Neural crest cell (in vitro differentiated cells): Measurements from ENCODE around the gene PLBD2. TPM values are rescaled to one million over a fixed set of nuclear protein-coding genes. Genes with fewer than 3 reads are reported as not detected.
A peak's percentile ranks its signal among the peaks of the same experiment; 100 is the strongest.

Experiments used
- DNase-seq: peaks from one replicate; pipeline ENCODE4 v3.0.0; 2021; ENCODE audit warnings: low read depth, mixed read lengths, low spot score
- H3K27ac Mint-ChIP-seq: one replicate; pipeline ENCODE4 v1.8.0; 2021; ENCODE audit warnings: mild to moderate bottlenecking, mixed read lengths; ENCODE audit not compliant: unreplicated experiment
- H3K27me3 Mint-ChIP-seq: 2 replicates; pipeline ENCODE4 v1.8.0; 2021; ENCODE audit warnings: low read depth, mild to moderate bottlenecking, mixed read lengths
- H3K36me3 Mint-ChIP-seq: 2 replicates; pipeline ENCODE4 v1.8.0; 2021; ENCODE audit warnings: low read depth, mild to moderate bottlenecking, mixed read lengths
- H3K4me1 Mint-ChIP-seq: 2 replicates; pipeline ENCODE4 v1.8.0; 2021; ENCODE audit warnings: mixed read lengths
- H3K4me3 Mint-ChIP-seq: one replicate; pipeline ENCODE4 v1.8.0; 2021; ENCODE audit warnings: mild to moderate bottlenecking, mixed read lengths
- H3K9me3 Mint-ChIP-seq: 2 replicates; pipeline ENCODE4 v1.8.0; 2021; ENCODE audit warnings: mixed read lengths
- long read RNA-seq: library from polyadenylated mRNA; unstranded; transcript quantifications from one replicate; pipeline ENCODE4 v2.0.0, GENCODE V29; 2020
- total RNA-seq: library from RNA; stranded (reverse); gene quantifications from 2 replicates; pipeline ENCODE4 v1.2.1, GENCODE V29; 2021
- TF ChIP-seq, protein P1 (sequence below): fragments of 200-600 bp; sonication (generic); conservative IDR thresholded peaks from 2 replicates; pipeline ENCODE4 v1.5.0; 2021; ENCODE audit warnings: antibody characterized with exemption, mild to moderate bottlenecking

The PLBD2 gene
- 33.4 and 36.6 TPM in 2 replicates for total RNA-seq
- long read RNA-seq, partial matches to known transcripts: 0 of 4 reads
- long read RNA-seq, other reads (novel, unspliced or antisense): 4 of 4 reads

- TF ChIP-seq, protein P1, sequence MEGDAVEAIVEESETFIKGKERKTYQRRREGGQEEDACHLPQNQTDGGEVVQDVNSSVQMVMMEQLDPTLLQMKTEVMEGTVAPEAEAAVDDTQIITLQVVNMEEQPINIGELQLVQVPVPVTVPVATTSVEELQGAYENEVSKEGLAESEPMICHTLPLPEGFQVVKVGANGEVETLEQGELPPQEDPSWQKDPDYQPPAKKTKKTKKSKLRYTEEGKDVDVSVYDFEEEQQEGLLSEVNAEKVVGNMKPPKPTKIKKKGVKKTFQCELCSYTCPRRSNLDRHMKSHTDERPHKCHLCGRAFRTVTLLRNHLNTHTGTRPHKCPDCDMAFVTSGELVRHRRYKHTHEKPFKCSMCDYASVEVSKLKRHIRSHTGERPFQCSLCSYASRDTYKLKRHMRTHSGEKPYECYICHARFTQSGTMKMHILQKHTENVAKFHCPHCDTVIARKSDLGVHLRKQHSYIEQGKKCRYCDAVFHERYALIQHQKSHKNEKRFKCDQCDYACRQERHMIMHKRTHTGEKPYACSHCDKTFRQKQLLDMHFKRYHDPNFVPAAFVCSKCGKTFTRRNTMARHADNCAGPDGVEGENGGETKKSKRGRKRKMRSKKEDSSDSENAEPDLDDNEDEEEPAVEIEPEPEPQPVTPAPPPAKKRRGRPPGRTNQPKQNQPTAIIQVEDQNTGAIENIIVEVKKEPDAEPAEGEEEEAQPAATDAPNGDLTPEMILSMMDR: no peak
- Mint-ChIP-seq H3K4me1 (peaks cover 14% of the 10 kb centered on the region), H3K36me3 (no peaks in the 10 kb centered on the region), H3K9me3 (no peaks in the 10 kb centered on the region), H3K27me3 (no peaks in the 10 kb centered on the region), H3K4me3 (peak within 1 kb of the TSS; percentile 88), H3K27ac (peak within 1 kb of the TSS; percentile 67)
- DNase-seq: peak; percentile 83
Observed at GRCh38 chr12:113358381-113359132, at the start of gene PLBD2. Gene PLBD2 (plus strand): TSS chr12:113358587. CDS start chr12:113358601, 14 bp downstream.

DNA sequence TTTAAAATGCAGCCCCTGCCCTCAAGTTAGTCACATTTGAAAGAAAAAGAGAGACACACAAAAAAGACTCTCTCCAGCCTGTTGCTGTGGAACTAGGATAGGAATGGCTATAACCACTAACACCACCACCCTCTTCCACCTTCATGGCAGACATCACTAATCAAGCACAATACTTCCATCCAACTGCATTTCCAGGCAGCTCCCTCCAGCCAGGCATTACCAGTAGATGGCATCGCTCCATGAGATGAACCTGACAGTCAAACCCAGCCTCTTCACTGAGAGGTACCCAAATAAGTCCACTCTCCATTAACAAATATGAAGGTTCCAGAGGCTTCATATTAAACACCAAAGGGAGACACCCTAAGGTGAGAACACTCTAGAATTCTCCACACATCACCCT, 47.9 kb upstream of the PLBD2 start:
- TF ChIP-seq, protein P1: peak; percentile 19
- Mint-ChIP-seq H3K27ac (no peak overlapping the region), H3K4me1 (peaks cover 3% of the 10 kb centered on the region), H3K9me3 (no peaks in the 10 kb centered on the region), H3K27me3 (no peaks in the 10 kb centered on the region), H3K36me3 (peaks cover 3% of the 10 kb centered on the region), H3K4me3 (no peak overlapping the region)
- no peak for DNase-seq

DNA sequence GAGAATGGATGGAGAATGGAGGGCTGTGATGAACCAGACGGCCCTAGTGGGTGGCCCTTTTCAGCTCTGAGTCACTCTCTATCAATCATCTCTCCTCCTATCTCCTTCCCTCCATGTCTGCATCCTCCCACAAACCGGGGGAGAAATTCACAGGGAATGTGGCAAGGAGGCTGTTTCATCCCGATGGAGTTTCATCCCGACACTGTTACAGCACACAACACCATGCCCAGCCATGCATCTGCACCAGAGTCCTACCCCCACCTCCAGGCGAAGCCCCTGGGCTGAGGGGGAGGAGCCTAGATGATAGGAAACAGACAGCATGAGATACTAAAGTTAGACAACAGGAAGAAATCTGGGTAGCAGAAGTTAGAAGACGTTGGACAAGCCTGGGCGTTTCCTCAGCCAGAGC, 44.3 kb upstream of the PLBD2 start:
- H3K27ac Mint-ChIP-seq: peak overlapping the region; percentile 72
- no peak overlapping the region for H3K4me3 Mint-ChIP-seq
- H3K9me3 Mint-ChIP-seq: no peaks in the 10 kb centered on the region
- H3K27me3 Mint-ChIP-seq: no peaks in the 10 kb centered on the region
- TF ChIP-seq, protein P1: no peak
- peaks cover 7% of the 10 kb centered on the region for H3K4me1 Mint-ChIP-seq
- no peak for DNase-seq
- H3K36me3 Mint-ChIP-seq: peaks cover 10% of the 10 kb centered on the region

- H3K27me3 Mint-ChIP-seq: no peaks in the 10 kb centered on the region
- peaks cover 7% of the 10 kb centered on the region for H3K4me1 Mint-ChIP-seq
- H3K27ac Mint-ChIP-seq: no peak overlapping the region
- no peak overlapping the region for H3K4me3 Mint-ChIP-seq
- TF ChIP-seq, protein P1: no peak
- peaks cover 10% of the 10 kb centered on the region for H3K36me3 Mint-ChIP-seq
- no peak for DNase-seq
- H3K9me3 Mint-ChIP-seq: no peaks in the 10 kb centered on the region
Observed at GRCh38 chr12:113315358-113315757, 43.0 kb upstream of the PLBD2 start.

DNA sequence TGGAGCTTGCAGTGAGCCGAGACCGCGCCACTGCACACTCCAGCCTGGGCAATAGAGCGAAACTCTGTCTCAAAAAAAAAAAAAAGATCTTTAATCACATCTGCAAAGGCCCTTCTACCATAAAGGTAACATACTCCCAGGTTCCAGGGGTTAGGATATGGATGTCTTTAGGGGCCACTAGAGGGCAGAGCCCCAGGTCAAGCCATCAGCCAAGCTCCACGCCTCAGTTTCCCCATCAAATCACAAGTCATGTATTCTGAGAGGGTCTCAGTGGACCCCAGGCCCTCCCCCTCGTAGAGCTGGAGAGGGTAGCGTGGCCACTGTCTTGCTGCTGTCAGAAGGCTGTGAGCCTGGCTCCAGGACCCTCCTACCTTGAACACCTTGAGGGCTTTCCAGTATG, 42.2 kb upstream of the PLBD2 start:
- Mint-ChIP-seq H3K36me3 (peaks cover 7% of the 10 kb centered on the region), H3K27ac (no peak overlapping the region), H3K4me1 (peaks cover 7% of the 10 kb centered on the region), H3K4me3 (no peak overlapping the region), H3K9me3 (no peaks in the 10 kb centered on the region), H3K27me3 (no peaks in the 10 kb centered on the region)
- TF ChIP-seq, protein P1: no peak
- no peak for DNase-seq
